KG1 (cell line): ENCODE measurements around the gene PIGM.
"Not testable (repeated sequence)": the region's sequence is repeated elsewhere in the genome, so short reads cannot be mapped to it uniquely, and the experiment has no call there.

ENCODE experiments used
- DNase-seq: peaks from one replicate; lab custom pipeline; 2025; lab: John Stamatoyannopoulos, UW

PIGM gene

DNA sequence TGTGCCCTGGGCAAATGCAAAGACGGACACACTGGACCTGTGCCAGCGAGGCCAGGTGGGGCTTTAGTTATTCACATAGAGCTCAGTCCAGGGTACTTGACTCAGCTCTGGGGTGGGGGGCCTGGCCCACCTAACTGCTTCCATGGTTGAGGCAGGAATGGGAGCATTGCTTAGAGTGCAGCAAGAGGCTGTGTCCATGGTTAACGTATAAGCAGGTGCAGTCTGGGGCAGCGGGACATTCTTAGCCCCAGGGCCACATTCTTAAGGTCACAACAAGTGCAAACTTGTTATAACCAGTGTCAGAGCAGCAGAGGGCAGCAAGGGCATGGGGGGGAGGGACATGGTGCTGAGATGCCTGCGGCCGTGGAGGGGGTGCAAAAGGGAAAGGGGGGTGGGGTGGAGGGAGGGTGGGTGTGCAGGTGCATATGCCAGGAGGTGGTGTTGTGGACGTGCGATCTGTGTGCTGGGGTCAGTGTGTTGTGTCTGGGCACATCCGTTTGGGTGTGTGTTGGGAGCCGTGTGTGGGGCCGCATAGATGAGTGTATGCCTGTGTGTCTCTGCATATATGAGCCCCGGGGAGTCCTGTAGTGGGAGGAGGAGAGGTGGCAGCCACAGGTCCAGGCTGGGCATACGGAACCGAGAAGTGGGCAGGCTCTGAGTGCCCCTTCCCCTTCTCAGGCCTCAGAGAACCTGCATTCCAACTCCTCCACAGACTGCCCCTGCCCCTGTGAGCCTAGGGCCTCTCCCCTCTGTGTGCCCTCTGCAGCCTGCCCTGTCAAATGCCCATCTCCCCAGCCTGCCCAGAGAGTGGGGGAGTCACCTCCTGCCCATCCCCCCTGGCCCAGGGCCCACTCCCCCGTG lies 29.8 kb upstream of the PIGM start:
- no peak for DNase-seq

GRCh38 chr1:160058087-160058486 lies 26.3 kb upstream of the PIGM start:
- DNase-seq, result no peak

- no peak for DNase-seq
These were observed 24.9 kb upstream of the PIGM start for GRCh38 chr1:160056648-160057169.

DNA sequence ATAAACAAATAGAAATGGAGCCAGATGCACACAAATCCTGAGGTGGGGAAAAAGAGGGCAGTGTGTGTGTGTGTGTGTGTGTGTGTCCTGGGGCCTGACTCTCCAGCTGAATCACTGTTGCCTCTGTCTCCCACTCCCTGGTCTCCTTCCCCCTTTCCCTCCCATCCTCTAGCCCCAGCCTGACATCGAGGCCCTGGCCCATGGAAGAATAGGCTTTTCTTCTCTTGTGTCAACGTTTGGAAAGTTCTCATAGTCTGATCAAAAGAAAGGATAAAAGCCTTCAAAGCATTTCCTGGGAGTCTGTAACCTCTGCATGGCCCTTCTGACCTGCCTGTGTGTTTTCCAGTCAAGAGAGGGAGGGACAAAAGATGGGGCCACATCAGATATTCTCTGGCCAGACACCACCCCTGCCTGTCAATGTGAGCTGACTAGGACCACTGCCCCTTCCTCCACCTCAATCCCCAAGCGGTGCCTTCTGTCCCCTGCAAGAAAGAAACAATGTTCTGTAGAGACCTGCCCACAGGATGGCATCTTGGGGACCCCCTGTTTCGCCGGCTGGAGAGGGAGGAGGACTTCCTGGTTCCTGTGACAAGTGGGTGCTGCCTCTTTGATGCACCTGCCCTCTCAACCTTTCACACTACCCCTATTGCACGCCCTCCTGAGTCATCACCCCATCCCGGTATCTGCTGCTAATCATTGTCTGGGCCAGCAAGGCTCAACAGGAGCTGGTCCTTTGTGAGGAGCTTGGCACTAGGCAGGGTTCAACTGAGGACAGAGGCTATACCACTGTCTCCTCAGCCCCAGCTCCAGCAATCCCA lies 22.0 kb upstream of the PIGM start:
- DNase-seq, result no peak

DNA sequence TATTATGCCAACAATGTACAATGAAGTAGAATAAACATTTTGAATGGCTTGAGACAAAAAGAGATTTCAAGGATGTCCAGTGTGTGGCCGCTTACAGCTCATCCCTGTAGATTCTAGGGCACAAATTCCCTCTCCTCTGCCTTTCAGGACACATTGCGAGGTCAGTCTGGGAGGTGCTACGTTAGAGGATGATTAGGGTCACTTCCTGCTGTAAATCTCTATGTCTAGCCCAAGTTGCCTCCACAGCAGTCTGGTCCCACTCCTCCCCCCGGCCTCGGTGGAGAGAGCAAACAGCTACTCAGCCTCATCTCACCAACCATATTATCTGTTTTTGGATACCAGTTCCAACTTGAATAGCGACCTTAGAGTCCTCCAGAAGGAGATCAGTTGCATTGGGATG lies 21.1 kb upstream of the PIGM start:
- no peak for DNase-seq

DNA sequence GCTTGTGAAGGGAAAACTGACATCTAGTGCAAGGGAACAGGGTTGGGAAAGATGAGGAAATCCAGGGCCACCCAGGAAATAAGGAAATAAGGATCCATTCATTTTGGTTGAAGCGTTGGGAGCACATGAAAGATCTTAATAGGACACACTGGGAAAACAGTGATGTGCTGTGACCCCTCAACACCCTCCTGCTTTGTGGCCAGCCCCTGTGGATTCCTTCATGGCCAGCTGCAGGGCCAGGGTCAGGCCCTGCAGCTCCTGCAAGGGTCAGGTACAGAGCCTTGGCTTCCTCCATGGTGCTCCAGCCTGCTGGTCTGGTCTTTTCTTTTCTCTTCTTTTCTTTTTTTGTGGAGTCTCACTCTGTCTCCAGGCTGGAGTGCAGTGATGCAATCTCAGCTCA lies 18.8 kb upstream of the PIGM start:
- no peak for DNase-seq

DNA sequence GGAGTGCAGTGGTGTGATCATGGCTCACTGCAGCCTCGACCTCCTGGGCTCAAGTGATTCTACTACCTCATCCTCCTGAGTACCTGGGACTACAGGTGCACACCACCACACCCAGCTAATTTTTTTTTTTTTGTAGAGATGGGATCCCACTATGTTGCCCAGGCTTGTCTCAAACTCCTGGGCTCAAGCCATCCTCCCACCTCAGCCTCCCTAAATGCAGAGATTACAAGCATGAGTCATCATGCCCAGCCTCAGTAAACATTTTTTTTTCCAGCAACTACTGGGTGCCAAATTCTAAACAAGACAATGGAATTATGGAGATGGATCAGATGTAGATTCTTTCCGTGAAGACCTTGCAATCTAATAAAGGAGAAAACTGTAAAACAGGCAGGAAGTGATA lies 18.4 kb upstream of the PIGM start:
- DNase-seq, result not testable (repeated sequence)

- no peak for DNase-seq
These were observed 17.3 kb upstream of the PIGM start for GRCh38 chr1:160049101-160049500.

- no peak for DNase-seq
These were observed 16.5 kb upstream of the PIGM start for GRCh38 chr1:160048335-160048734.

GRCh38 chr1:160047111-160047991 lies 15.6 kb upstream of the PIGM start:
- DNase-seq, result no peak

DNA sequence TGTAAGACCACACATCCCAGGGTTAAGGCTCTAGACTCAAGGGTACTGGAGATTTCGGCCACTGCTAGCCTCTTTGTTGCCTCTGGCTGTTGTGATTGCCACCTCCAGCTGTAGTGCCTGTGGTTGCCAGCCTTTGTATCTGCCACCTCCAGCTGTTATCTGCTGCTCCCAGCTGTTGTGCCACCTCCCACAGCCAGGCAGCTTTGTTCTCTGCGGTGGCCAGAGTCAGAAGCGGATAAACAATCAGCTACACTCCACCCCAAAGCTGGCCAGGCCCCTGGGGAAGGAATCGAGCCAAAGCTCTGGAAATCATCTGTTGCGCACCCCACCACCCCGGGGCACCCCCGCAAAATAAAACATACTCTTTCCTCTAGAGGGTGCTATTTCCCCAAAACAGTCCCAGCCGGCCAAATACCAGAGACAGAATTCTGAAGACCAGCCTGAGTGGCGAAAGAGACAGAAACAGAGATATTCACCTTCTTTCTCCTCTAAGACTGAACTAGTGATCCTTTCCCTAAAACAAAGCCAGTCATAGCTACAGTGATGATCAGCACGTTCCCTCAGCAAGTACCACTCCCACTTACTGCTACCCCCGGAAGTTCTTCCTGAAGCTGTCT lies 14.8 kb upstream of the PIGM start:
- no peak for DNase-seq

GRCh38 chr1:160045653-160046052 lies 13.9 kb upstream of the PIGM start:
- DNase-seq, result no peak

DNA sequence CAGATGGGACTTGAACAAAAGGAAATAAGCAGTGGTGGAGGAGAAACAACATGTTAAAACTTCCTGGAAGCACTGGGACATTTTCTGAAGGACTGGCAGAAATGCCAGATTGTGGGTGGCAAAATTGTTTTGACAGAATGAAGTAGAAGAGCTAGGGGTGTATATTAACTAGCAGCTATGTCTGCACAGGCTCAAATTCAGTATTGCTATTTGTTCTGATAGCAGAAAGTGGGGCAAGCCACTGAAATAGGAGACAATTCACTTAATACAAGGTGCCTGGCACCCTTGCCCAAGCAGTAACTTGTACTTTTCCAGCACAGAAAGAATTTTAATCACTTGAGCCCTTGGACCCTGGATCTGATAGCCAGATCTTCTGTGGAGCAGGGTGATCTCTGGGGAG lies 11.8 kb upstream of the PIGM start:
- no peak for DNase-seq

- DNase-seq, result no peak
These were observed 8.7 kb upstream of the PIGM start for GRCh38 chr1:160040476-160040875.

DNA sequence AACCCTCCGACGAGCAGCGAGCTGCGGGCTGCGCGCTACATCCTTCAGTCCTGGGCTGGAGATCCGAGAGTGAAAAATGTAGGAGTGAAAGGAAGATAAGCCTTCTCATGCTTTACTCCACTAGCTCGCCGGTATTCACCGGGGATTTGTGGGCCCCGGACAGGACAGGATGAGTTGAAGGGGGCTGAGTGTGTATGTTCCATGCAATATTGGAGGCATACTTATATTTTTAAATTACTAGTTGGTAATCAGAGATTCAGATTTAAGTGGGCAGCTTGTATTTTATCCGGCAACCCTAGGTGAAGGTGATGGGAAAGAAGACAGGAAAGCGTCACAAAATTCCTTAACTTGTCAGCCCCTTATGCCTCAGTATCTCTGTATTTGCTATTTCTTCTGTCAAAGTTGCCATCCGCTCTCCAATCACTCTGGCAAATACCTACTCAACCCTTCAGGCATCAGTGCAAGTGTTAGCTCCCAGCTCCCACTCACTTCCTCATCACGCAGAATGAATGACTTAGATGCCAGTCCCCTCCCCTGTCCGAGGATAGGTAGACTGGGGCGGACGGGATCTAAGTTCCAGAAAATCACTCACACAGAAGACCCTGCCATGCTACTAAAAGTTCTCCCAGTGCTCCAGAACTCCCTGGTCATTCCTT lies 503 bp upstream of the PIGM start:
- DNase-seq, result no peak

- DNase-seq, result no peak
These were observed 979 bp downstream of the PIGM start for GRCh38 chr1:160030657-160031364.

- no peak for DNase-seq
These were observed 3.4 kb downstream of the PIGM start for GRCh38 chr1:160028426-160028825.

GRCh38 chr1:160025314-160025713 lies 6.5 kb downstream of the PIGM start:
- DNase-seq, result no peak

DNA sequence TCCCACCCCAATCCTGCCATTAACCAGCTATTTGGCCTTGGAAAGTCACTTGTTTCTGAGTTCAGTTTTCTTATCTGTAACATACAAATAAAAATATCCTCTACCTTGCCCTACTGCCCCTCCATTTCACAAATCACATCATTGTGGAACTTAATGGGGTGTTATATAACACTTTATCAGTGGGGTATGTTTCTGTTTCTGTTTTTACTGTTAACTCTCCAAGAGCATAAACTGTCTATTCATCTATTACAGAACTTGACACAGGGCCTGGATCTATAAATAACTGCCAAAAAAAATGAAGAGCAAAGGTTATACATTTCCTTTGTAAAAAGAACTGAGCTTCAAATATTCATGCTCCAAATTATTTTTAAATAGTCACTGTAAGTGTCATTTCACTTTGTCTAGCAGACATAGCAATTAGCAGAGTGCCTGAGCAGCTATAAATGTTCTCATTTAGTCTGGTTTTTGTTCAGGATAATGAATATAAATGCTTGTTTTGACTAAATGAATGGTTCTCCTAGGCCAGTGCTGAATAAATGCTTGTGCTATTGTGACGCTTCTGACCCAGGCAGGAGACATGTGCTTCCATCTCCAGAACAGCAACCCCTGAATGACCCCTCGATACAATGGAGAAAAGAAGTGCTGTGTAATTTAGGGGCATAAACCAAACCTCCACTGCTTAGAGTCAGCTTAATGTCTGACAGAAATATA lies 7.4 kb downstream of the PIGM start:
- DNase-seq, result no peak
